KOPT-K1 (cell line): ENCODE results near the gene CRYGN.
A peak's percentile ranks its signal among the peaks of the same experiment; 100 is the strongest.

ENCODE experiments used
- H3K27ac ChIP-seq: fragments of 200-600 bp; sonication (generic); 2 replicates; pipeline ENCODE4 v1.5.1; 2016; ENCODE audit warnings: antibody characterized with exemption, mild to moderate bottlenecking, low read depth, low read length; ENCODE audit not compliant: poor library complexity, severe bottlenecking
- H3K36me3 ChIP-seq: fragments of 200-600 bp; sonication (generic); 2 replicates; pipeline ENCODE4 v1.5.1; 2017; ENCODE audit warnings: antibody characterized with exemption, mild to moderate bottlenecking, low read length, moderate library complexity; ENCODE audit not compliant: insufficient read depth
- H3K9me3 ChIP-seq: fragments of 200-600 bp; sonication (generic); 2 replicates; pipeline ENCODE4 v1.5.1; 2017; ENCODE audit warnings: antibody characterized with exemption, low read length, mild to moderate bottlenecking; ENCODE audit not compliant: insufficient read depth, poor library complexity, severe bottlenecking

CRYGN gene

GRCh38 chr7:151452680-151453325, 12.9 kb upstream of the CRYGN start:
- H3K9me3 ChIP-seq = peaks cover 3% of the 10 kb centered on the region
- H3K27ac ChIP-seq = no peak overlapping the region
- H3K36me3 ChIP-seq = no peaks in the 10 kb centered on the region

GRCh38 chr7:151451626-151452571, 12.0 kb upstream of the CRYGN start:
- no peaks in the 10 kb centered on the region for H3K36me3 ChIP-seq
- H3K9me3 ChIP-seq = no peaks in the 10 kb centered on the region

DNA sequence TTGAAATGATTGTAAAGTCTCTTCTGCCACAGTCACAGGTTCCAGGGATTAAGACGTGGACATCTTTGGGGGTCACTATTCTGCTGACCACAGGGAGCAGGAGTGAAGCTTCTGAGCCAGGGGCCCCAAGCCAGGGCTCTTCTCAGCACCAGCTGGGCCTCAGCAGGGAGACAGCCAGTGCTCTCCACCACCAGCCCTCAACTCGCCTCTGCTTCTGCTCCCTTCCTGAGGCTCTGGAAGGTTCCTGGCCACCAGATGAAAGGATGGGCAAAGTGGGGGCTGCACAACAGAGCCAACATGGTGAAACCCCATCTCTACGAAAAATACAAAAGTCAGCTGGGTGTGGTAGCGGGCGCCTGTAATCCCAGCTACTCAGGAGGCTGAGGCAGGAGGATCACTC, 11.2 kb upstream of the CRYGN start:
- no peak overlapping the region for H3K27ac ChIP-seq
- no peaks in the 10 kb centered on the region for H3K9me3 ChIP-seq

More at GRCh38 chr7:151451626-151452571, 12.0 kb upstream of the CRYGN start:
- no peak overlapping the region for H3K27ac ChIP-seq

GRCh38 chr7:151449990-151450389, 10.0 kb upstream of the CRYGN start:
- no peak overlapping the region for H3K27ac ChIP-seq
- no peaks in the 10 kb centered on the region for H3K9me3 ChIP-seq
- no peaks in the 10 kb centered on the region for H3K36me3 ChIP-seq

More for the DNA sequence above, 11.2 kb upstream of the CRYGN start:
- H3K36me3 ChIP-seq = no peaks in the 10 kb centered on the region

DNA sequence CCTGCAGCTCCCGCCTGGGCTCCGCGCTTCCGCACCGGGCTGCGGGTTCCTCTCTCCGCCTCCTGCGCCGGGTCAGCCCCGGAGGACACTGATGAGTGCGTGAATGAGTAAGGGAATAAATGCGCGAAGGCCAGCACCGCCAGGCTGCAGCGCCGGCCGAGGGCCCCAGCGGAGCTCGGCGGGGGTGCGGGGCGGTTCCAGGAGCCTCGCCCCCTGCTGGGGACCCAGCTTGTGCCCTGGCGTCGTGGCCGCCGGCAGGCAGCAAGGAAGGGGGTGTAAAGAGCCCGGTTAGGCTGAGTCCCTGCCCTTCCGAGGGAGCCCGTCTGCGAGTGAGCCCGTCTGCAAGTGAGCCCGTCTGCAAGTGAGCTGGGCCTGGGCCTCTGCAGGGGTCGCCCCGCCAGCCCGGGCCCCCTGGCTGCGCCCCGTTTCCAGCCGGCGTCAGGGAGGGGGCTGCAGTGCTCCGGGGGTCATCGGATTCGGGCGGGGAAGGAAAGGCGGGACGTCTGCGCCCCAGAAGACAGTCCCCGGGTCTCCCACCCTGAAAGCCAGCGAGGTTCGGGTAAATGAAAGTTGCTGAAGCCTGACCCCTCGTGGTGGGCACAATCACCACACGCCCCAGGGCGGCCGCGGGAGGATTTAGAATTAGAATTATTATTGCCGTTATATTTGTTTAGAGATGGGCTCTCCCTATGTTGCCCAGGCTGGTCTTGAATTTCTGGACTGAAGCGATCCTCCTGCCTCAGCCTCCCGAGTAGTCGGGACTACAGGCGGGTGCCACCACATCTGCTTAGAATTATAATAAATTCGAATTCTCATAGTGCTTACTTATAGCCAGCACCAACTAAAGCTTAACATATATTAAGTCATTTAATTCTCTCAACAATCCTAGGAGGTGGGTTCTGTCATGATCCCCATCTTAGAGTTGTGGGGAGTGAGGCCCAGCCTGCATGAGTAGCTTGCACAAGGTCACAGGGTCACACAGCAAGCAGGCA, 8.6 kb upstream of the CRYGN start:
- Histone ChIP-seq H3K27ac (peak overlapping the region; percentile 61), H3K36me3 (no peaks in the 10 kb centered on the region), H3K9me3 (no peaks in the 10 kb centered on the region)

DNA sequence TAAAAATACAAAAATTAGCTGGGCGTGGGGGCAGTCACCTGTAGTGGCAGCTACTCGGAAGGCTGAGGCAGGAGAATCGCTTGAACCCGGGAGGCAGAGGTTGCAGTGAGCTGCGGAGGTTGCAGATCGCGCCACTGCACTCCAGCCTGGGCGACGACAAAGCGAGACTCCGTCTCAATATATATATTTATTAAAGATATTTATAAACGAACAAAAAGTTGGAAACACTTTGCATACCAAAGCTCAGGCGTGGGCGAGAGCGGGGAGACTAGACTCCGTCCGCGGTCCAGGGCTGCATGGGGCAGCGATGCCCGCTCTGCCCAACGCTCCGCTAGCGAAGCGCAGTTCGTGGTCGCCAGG, 7.9 kb upstream of the CRYGN start:
- Histone ChIP-seq H3K36me3 (no peaks in the 10 kb centered on the region), H3K27ac (no peak overlapping the region), H3K9me3 (no peaks in the 10 kb centered on the region)

DNA sequence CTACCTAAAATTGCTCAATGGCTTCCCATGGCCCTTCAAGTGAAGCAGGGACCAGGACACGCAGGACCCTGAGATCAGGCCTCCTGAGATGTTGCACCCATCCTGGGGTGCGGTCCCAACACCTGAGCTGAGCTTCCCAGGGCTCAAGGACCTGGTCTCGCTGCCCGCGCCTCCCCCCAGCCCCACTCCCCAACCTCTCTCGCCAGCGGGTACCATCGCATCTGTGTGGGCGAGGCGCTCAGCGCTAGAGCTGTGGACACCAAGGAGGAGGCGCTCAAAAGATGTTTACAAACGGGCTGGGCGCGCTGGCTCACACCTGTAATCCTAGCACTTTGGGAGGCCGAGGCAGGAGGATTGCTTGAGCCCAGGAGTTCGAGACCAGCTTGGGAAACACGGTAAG, 7.4 kb upstream of the CRYGN start:
- Histone ChIP-seq H3K36me3 (no peaks in the 10 kb centered on the region), H3K9me3 (no peaks in the 10 kb centered on the region), H3K27ac (no peak overlapping the region)

- no peaks in the 10 kb centered on the region for H3K36me3 ChIP-seq
- no peaks in the 10 kb centered on the region for H3K9me3 ChIP-seq
- H3K27ac ChIP-seq = no peak overlapping the region
Measured at GRCh38 chr7:151446412-151446811, 6.5 kb upstream of the CRYGN start.

DNA sequence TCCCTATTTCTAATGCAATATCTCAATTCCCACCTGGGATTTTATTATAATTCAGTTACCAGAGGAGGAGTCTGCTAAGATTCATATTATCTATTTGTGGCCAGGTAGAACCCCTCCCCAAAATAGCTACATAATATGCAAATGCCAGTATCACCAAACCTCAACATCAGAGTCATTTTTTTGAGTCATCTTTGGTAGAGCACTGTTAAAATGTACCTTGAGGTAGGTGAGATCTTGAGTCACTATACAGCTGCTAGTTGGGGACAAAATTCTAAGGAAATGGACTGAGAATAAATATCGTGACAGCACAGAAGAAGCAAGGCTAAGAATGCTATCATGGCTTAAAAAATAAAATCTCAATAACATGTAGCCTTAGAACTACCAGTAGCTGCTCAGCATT, 4.7 kb upstream of the CRYGN start:
- H3K9me3 ChIP-seq = no peaks in the 10 kb centered on the region
- no peak overlapping the region for H3K27ac ChIP-seq
- H3K36me3 ChIP-seq = no peaks in the 10 kb centered on the region

- Histone ChIP-seq H3K9me3 (no peaks in the 10 kb centered on the region), H3K36me3 (no peaks in the 10 kb centered on the region), H3K27ac (peak overlapping the region; percentile 19)
Measured at GRCh38 chr7:151442776-151443496, 3.0 kb upstream of the CRYGN start.

GRCh38 chr7:151440799-151441445, 981 bp upstream of the CRYGN start:
- Histone ChIP-seq H3K27ac (peak overlapping the region; percentile 93), H3K9me3 (no peaks in the 10 kb centered on the region), H3K36me3 (no peaks in the 10 kb centered on the region)

DNA sequence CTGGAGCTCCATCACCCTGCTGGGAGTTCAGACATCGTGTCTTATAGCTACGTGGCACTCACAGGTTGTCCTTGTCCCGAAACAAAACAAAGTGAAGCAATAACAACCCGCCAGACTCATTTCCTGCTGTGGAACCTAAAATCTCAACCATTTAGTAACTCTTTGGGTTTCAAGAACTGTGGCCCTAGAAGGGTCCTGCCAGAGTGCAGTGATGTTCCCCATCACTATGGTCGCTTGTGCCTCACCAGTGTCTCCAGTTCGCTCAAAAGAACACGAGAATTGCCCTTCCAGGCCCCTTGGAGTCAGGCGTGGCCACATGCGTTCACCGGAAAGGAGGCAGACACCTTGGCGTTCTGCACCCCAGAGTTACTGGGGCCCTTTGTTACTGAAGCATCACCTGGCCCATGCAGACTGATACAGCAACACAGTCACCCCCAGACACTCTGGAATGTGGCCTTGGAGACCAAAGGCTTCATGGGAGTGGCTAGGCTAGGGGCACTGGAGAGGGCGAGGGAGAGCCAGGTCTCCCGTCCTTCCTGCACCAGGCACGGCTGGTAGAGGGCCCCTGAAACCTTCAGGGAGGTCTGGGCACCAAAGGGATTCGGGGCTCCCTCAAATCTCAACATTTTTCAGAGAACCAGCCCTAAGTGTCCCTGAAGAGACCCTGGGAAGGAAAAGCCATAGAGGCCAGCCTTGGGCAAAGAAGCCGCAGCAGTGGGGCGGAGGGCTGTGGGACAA, 908 bp downstream of the CRYGN start:
- H3K27ac ChIP-seq = peak overlapping the region; percentile 93
- no peaks in the 10 kb centered on the region for H3K9me3 ChIP-seq
- no peaks in the 10 kb centered on the region for H3K36me3 ChIP-seq

- Histone ChIP-seq H3K9me3 (no peaks in the 10 kb centered on the region), H3K36me3 (no peaks in the 10 kb centered on the region), H3K27ac (no peak overlapping the region)
Measured at GRCh38 chr7:151437866-151438516, 1.9 kb downstream of the CRYGN start.
